Endothelial cell of umbilical vein (primary cell): ENCODE results near the gene CCNY. TPM values are rescaled to one million over a fixed set of nuclear protein-coding genes. Genes with fewer than 3 reads are reported as not detected.

ENCODE experiments used
- BruUV-seq: library from RNA; stranded (reverse); fragments of 400-500 nt; replicated peaks from 2 replicates; lab custom pipeline; 2021; lab: Mats Ljungman, UMichigan
- CTCF ChIA-PET: fragments of 300-600, 350-600 bp; sonication (Branson Sonifier 250); formaldehyde crosslinking; loops from one replicate; lab custom pipeline; 2021; ENCODE audit warnings: antibody characterized with exemption, inconsistent platforms; lab: Charles Lee
- POLR2A ChIA-PET: fragments of 300-600, 350-600 bp; sonication (Branson Sonifier 250); formaldehyde crosslinking; loops from one replicate; lab custom pipeline; 2021; ENCODE audit warnings: antibody characterized with exemption, inconsistent platforms; lab: Charles Lee
- DNase-seq: peaks from one replicate; pipeline ENCODE4 v3.0.0-alpha.2; 2011; ENCODE audit warnings: low read depth, low spot score
- FAIRE-seq: peaks from 2 replicates; lab custom pipeline; 2011; peaks lifted over from hg19 to GRCh38; lab: Jason Lieb, UNC
- H2AFZ ChIP-seq: 2 replicates; pipeline ENCODE4 v1.6.0; 2012; ENCODE audit warnings: low read depth, low read length, control low read depth, inconsistent platforms
- H3K27ac ChIP-seq: 2 replicates; pipeline ENCODE4 v1.5.1; 2011; ENCODE audit warnings: low read depth, mild to moderate bottlenecking, control low read depth, low read length, moderate library complexity; ENCODE audit not compliant: insufficient read depth
- H3K27me3 ChIP-seq, 2 experiments: 2 replicates each; pipeline versions ENCODE4 v1.6.0 to v1.6.1; 2011; ENCODE audit warnings: low read length in 2 of 2, mixed read lengths in 1 of 2; ENCODE audit not compliant: control insufficient read depth in 2 of 2, insufficient read depth in 2 of 2
- H3K36me3 ChIP-seq, 2 experiments: 2 replicates in 1 of 2; 3 replicates in 1 of 2; pipeline ENCODE4 v1.5.1; 2011; ENCODE audit warnings: low read length in 2 of 2, mild to moderate bottlenecking in 1 of 2, moderate library complexity in 1 of 2; ENCODE audit not compliant: control insufficient read depth in 2 of 2, insufficient read depth in 2 of 2; ENCODE audit errors: extremely low read depth in 1 of 2
- H3K4me1 ChIP-seq: 3 replicates; pipeline ENCODE4 v1.5.1; 2011; ENCODE audit warnings: mild to moderate bottlenecking, low read length; ENCODE audit not compliant: control insufficient read depth, insufficient read depth; ENCODE audit errors: extremely low read depth
- H3K4me2 ChIP-seq: 2 replicates; pipeline ENCODE4 v1.6.1; 2011; ENCODE audit warnings: low read length, control low read depth, mixed read lengths; ENCODE audit not compliant: insufficient read depth
- H3K4me3 ChIP-seq, 3 experiments: fragments of 200-600 bp in 1 of 3; sonication (generic), shearing (Covaris generic) in 1 of 3; replicated peaks in 1 of 3; 2 replicates each; pipeline ENCODE4 v1.5.1; 2011 to 2016; ENCODE audit warnings: control low read depth in 3 of 3, low read length in 3 of 3, mild to moderate bottlenecking in 2 of 3, inconsistent platforms in 1 of 3, low read depth in 1 of 3, moderate library complexity in 1 of 3; ENCODE audit not compliant: insufficient read depth in 1 of 3
- H3K79me2 ChIP-seq: 2 replicates; pipeline ENCODE4 v1.6.0; 2012; ENCODE audit warnings: low read length, inconsistent platforms; ENCODE audit not compliant: control insufficient read depth, insufficient read depth
- H3K9ac ChIP-seq: replicated peaks from 2 replicates; pipeline ENCODE3; 2011; ENCODE audit warnings: low read length, control low read depth; ENCODE audit not compliant: insufficient read depth; ENCODE audit errors: extremely low read depth
- H3K9me1 ChIP-seq: replicated peaks from 3 replicates; pipeline ENCODE4 v1.6.0; 2011; ENCODE audit warnings: mild to moderate bottlenecking, low read length; ENCODE audit not compliant: control insufficient read depth, insufficient read depth; ENCODE audit errors: extremely low read depth
- H3K9me3 ChIP-seq: replicated peaks from 2 replicates; pipeline ENCODE4 v1.5.1; 2012; ENCODE audit warnings: low read length, inconsistent platforms; ENCODE audit not compliant: control insufficient read depth, insufficient read depth
- H4K20me1 ChIP-seq: replicated peaks from 2 replicates; pipeline ENCODE3; 2011; ENCODE audit warnings: mild to moderate bottlenecking, low read length; ENCODE audit not compliant: control insufficient read depth, insufficient read depth; ENCODE audit errors: extremely low read depth
- CTCF ChIP-seq, 2 donors: IDR thresholded peaks; 1 replicate in 1 of 2; 2 replicates in 1 of 2; pipeline ENCODE4 v1.5.1; 2011; ENCODE audit warnings: low read length in 2 of 2, mild to moderate bottlenecking in 2 of 2, moderate library complexity in 2 of 2, control low read depth in 1 of 2, inconsistent platforms in 1 of 2, low read depth in 1 of 2; ENCODE audit not compliant: insufficient read depth in 1 of 2; ENCODE audit errors: extremely low read depth in 1 of 2
- EZH2 ChIP-seq: IDR thresholded peaks from 2 replicates; pipeline ENCODE4 v1.6.1; 2012; ENCODE audit warnings: borderline replicate concordance, low read depth, mild to moderate bottlenecking, moderate library complexity, low read length, inconsistent platforms; ENCODE audit not compliant: severe bottlenecking
- FOS ChIP-seq: IDR thresholded peaks from 2 replicates; pipeline ENCODE4 v1.6.1; 2011; ENCODE audit warnings: mild to moderate bottlenecking, low read length, moderate library complexity, borderline replicate concordance; ENCODE audit not compliant: insufficient read depth
- GATA2 ChIP-seq: IDR thresholded peaks from 2 replicates; pipeline ENCODE4 v1.7.0; 2011; ENCODE audit warnings: low read depth, mild to moderate bottlenecking, moderate library complexity, mixed read lengths, low read length; ENCODE audit not compliant: insufficient read length, insufficient read depth
- JUN ChIP-seq: IDR thresholded peaks from 2 replicates; pipeline ENCODE4 v1.6.1; 2011; ENCODE audit warnings: borderline replicate concordance, low read depth; ENCODE audit not compliant: insufficient read length, insufficient read depth
- MAX ChIP-seq: IDR thresholded peaks from 2 replicates; pipeline ENCODE4 v1.6.1; 2011; ENCODE audit not compliant: insufficient read depth, insufficient read length
- MYC ChIP-seq: IDR thresholded peaks from one replicate; pipeline ENCODE4 v1.6.1; 2011; ENCODE audit warnings: mild to moderate bottlenecking, low read depth, low read length
- POLR2A ChIP-seq: IDR thresholded peaks from 2 replicates; pipeline ENCODE4 v1.6.1; 2012; ENCODE audit warnings: low read depth, mild to moderate bottlenecking, control low read depth, low read length
- POLR2AphosphoS5 ChIP-seq: IDR thresholded peaks from 2 replicates; pipeline ENCODE4 v1.6.1; 2012; ENCODE audit warnings: low read depth, mild to moderate bottlenecking, control low read depth, low read length, moderate library complexity; ENCODE audit not compliant: insufficient read depth
- dilution Hi-C: fragments of 300-500 bp; cut with MboI; formaldehyde crosslinking; loops from one replicate; pipeline ENCODE4 v1.15.0; 2019; ENCODE audit warnings: low sequenced_read_pairs; ENCODE audit not compliant: extremely low pct_ligation_motif_present
- intact Hi-C: fragments of 100-400 bp; cut with micrococcal nuclease; formaldehyde crosslinking; loops from one replicate; pipeline ENCODE4 v1.10.0; 2022
- polyA plus RNA-seq, 4 experiments: library from polyadenylated mRNA; depleted of rRNA in 3 of 4; stranded (reverse) in 3 of 4; unstranded in 1 of 4; fragments of >200 nt; gene quantifications; 2 replicates each; pipeline versions ENCODE4 v1.2.1 to v1.2.3, GENCODE V29; 2011 to 2012; ENCODE audit warnings: missing spikeins in 1 of 4
- total RNA-seq: library from RNA; stranded (reverse); gene quantifications from 2 replicates; pipeline ENCODE4 v1.2.3, GENCODE V29; 2021

CCNY gene
- total and polyA plus RNA-seq, 2 donors (not counting 3 experiments of a cell fraction or from before 2014, with no cell fraction given) = 61.5 to 107 TPM

GRCh38 chr10:35580423-35580770 lies 244.1 kb downstream of the CCNY start:
- intact Hi-C loops (no loop called here), dilution Hi-C loops (no loop called here)
- Histone ChIP-seq H2AFZ (no peak overlapping the region), H3K4me2 (no peak overlapping the region), H3K9me3 (no peaks in the 10 kb centered on the region), H3K9ac (no peak overlapping the region), H3K79me2 (no peaks in the 10 kb centered on the region), H3K27ac (no peak overlapping the region), H4K20me1 (no peaks in the 10 kb centered on the region), H3K4me3 (no peak overlapping the region), H3K36me3 (peaks cover 2 to 3% of the 10 kb centered on the region in 2 experiments), H3K9me1 (no peaks in the 10 kb centered on the region), H3K4me1 (peaks cover 15% of the 10 kb centered on the region), H3K27me3 (no peaks in the 10 kb centered on the region)
- DNase-seq = no peak
- TF ChIP-seq POLR2A (no peak), POLR2AphosphoS5 (no peak), CTCF (IDR thresholded peaks at IDR 0.05; ENCODE audit: extremely low read depth in 1 of 2, insufficient read depth in 1 of 2, low read depth in 1 of 2, low read length in 2 of 2) (no peak), GATA2 (no peak), EZH2 (no peak), MAX (no peak), MYC (no peak), FOS (no peak), JUN (no peak)
- ChIA-PET CTCF (interaction anchor here (0.9 to 1.1 kb wide), 2 partner anchors 20 to 342 kb away, joined by 3 to 4 read pairs; no protein-coding TSS in a partner anchor), POLR2A (no interaction called here)
- no TSS peak for BruUV-seq
- no peak for FAIRE-seq
